Measurements from ENCODE around the gene ZFAND5.

Gene ZFAND5

GRCh38 chr9:72324974-72325373, 40.0 kb downstream of the ZFAND5 start:
- DNase-seq (ENCODE audit: low read depth in 2 of 2, low spot score in 1 of 2), result no peak

- no peak for DNase-seq (ENCODE audit: low read depth in 2 of 2, low spot score in 1 of 2)
Observed at GRCh38 chr9:72322678-72323077, 42.3 kb downstream of the ZFAND5 start.

DNA sequence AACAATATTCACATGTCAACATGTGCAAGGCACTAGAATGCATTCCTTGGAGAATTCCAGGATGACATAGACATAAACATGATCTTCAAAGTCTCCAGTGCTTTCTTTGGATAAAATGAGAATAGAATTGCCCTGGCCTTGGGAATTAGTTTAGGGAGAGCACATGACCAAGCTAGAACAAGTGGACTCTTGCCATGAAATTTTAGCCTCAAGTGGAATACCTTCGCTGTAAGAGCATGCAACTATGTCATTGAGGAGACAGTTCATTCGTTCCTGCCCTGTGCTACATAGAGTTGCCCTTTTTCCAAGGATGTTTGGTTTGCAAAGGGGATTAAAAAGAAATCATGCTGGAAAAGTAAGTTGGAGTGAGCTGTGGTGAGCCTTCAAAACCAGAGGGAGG, 42.7 kb downstream of the ZFAND5 start:
- no peak for DNase-seq (ENCODE audit: low read depth in 2 of 2, low spot score in 1 of 2)

GRCh38 chr9:72315510-72316311, 49.3 kb downstream of the ZFAND5 start:
- no peak for DNase-seq (ENCODE audit: low read depth in 2 of 2, low spot score in 1 of 2)

- no peak for DNase-seq (ENCODE audit: low read depth in 2 of 2, low spot score in 1 of 2)
Observed at GRCh38 chr9:72315089-72315509, 49.9 kb downstream of the ZFAND5 start.

DNA sequence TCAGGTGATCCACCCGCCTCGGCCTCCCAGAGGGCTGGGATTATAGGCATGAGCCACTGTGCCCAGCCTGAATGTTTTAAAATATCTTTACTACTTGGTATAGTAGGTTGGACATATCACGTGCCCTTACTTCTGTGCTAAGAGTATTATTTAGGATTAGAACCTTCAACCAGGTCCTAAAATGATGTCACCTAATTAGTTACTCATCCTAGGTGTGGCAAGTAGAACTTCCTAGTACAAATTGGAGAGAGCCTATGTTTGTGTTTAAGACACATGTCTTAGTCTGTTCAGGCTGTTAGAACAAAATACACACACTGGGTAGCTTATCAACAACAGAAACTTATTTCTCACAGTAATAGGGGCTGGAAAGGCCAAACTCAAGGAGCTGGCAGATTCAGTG, 51.5 kb downstream of the ZFAND5 start:
- no peak for DNase-seq (ENCODE audit: low read depth in 2 of 2, low spot score in 1 of 2)

DNA sequence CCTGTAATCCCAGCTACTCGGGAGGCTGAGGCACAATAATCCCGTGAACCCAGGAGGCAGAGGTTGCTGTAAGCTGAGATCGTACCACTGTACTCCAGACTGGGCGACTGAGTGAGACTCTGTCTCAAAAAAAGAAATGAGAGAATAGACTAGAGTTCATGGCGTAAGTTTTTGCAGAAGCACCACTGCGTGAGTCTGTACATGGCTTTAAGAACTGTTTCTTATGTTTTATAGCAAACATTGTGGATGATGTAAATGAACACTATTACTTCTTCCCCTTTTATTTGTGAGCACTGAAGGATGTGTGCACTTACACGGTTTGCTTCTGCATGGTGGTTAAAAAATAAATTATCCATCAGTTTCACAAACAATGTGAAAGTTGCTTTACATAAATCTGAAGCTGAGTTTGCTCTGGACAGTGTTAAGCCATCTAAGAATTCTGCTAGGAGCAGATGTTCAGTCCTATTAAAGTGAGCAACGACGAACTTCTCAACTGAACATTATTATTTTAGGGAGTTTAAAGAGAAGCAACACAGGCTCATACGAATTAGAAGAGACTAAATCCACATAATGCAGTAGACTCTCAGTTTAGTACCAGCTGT, 52.5 kb downstream of the ZFAND5 start:
- no peak for DNase-seq (ENCODE audit: low read depth in 2 of 2, low spot score in 1 of 2)

GRCh38 chr9:72309364-72310133, 55.5 kb downstream of the ZFAND5 start:
- no peak for DNase-seq (ENCODE audit: low read depth in 2 of 2, low spot score in 1 of 2)

DNA sequence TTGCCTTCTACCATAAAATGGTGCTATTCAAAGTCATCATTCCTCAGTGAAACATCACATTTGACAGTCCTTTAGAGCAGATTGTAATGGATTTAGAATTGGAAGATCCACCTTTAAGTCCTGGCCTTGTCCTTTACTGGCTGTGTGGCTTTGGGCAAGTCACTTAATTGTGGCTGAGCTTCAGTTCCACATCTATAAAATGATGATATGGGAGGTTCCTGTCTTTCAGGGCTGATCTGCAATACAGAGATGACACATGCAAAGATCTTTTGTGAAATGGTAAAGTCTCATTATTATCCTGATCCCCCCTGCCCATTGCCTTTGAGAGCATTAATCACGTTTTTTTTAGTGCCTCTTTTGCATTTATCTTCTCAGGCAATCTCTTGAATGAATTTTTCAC, 58.2 kb downstream of the ZFAND5 start:
- DNase-seq (ENCODE audit: low read depth in 2 of 2, low spot score in 1 of 2), result no peak

GRCh38 chr9:72305707-72306106, 59.3 kb downstream of the ZFAND5 start:
- DNase-seq (ENCODE audit: low read depth in 2 of 2, low spot score in 1 of 2), result no peak

DNA sequence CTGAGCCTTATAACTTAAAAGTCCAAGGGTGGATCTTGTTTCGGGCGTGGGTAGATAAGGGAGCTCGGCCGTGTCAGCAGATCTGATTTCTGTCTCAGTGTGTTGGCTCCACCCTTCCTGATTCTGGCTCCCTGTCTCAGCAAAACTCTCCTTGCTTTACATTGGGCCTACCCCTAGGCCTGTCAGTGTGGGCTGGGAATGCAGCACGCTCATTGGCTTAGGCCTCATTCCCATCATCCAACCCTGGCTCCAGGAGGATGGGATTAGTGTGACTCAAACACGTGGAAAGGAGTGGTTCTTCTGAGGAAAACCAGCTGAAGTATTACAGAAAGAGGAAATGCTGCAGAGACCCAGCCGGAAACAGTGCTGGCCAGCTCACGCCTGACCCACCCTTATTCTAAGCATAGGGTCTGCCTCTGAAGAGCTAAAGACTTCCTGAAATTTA, 59.9 kb downstream of the ZFAND5 start:
- no peak for DNase-seq (ENCODE audit: low read depth in 2 of 2, low spot score in 1 of 2)

- no peak for DNase-seq (ENCODE audit: low read depth in 2 of 2, low spot score in 1 of 2)
Observed at GRCh38 chr9:72304538-72304937, 60.5 kb downstream of the ZFAND5 start.
